NCI-H2227 (cell line): ENCODE results near the gene PRPF19.

ENCODE experiments used
- DNase-seq: peaks from one replicate; lab custom pipeline; 2025; ENCODE audit not compliant: unreplicated experiment; lab: John Stamatoyannopoulos, UW

The PRPF19 gene

GRCh38 chr11:60906132-60906972 is at the start of gene PRPF19:
TSS of gene PRPF19 (minus strand) at chr11:60906585. CDS start at chr11:60906382, 203 bp downstream.
- peak; percentile 99 for DNase-seq

DNA sequence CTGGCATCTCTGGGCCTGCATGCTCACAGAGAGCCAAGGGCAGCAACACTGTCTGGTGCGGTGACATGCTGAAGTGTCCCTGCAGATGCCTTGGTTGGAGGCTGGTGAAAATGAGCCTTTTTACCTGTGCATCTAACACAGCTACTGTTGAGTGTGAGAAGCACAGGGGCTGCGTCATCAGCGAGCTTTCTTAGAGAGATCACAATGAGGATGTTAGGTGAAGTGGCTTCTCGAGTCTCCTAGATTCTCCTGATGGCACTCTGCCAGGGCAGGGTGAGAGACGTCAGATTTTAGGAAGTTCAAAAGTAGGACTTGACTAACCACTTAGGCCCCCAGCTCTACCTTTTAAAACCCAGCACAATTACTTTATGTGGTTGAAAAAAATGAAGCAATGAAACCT is 49.2 kb upstream of the PRPF19 start:
- no peak for DNase-seq

DNA sequence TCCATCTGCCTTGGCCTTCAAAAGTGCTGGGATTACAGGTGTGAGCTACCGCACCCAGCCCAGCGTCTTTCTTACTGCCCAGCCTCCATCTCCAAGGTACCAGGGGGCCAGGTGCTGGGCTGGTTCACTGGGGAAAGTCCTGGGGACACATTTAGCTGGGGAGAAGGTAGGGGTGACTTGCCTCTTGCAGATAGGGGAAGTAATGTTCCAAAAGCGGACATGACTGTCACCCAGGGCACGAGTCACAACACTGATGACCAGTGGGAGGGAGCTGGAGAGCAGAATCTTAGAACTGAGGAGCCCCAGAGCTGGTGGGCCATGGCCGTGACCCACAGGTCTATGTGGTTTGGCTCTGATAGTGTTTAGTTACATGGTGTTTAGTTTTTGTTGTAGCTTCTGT is 48.0 kb upstream of the PRPF19 start:
- no peak for DNase-seq

DNA sequence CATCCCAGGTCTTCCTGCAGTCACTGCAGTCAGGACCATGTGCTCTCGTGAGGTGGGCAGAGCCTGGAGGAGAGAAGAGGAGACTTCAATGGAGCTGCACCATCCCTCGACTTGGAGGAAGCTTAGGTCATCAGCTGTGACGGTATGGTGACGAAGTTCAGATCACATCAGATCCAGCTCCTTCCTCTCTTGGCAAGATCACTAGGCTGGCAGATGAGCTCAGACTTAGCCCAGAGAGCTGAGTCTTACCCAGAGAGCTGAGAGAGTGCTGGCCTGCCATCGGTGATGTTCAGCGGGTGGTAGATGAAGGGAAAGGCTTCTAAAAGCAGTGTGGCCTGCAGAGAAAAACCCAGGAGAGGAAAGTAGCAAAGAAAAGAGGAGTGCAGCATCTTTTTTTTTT is 47.4 kb upstream of the PRPF19 start:
- DNase-seq, result no peak

- no peak for DNase-seq
Observed at GRCh38 chr11:60952742-60953170, 46.4 kb upstream of the PRPF19 start.

DNA sequence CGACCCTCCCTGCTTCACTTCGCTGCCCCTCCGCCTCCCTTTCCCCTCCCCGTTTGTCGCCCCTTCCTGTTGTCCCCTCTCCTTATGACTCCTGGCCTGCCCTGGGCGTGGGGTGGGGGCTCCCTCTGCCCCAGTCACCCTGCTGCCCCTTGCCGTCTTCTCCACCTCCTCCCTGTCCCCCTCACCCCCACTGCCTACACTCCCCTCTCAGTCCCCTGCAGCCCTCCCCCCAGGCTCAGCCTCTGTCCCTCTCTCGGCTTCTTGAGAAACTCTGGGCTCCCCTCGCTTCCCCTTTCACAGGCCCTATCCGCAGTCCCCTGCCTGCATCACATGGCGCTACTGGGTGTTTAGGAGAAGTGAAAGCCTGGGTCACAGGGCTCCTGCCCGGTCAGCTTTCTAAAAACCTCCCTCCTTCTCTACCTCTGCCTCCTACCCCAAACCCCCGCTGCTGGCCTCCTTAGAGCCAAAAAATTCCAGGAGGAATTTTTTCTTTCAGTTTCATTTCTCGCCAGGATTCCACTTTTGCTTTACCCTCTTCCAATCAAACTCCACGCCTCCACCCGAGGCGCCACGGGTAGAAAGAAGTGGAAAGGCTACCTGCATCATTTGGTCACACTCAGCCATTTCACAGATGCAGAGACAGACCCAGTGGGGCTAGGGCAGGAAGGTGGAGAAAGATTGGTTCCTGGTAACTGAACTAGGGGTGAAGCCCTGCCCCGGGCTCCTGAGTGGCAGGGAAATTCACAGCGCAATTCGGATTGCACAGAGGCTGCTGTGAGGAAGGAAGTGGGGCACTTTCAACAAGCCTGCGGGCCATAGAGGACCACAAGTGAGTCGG is 45.7 kb upstream of the PRPF19 start, which contains the start of gene SLC15A3:
SLC15A3 (minus strand) TSS at position 273 of the 838 bp plus-strand sequence. CDS start 625 bp downstream, outside the sequence.
- no peak for DNase-seq

- no peak for DNase-seq
Observed at GRCh38 chr11:60951606-60951903, 45.2 kb upstream of the PRPF19 start.

DNA sequence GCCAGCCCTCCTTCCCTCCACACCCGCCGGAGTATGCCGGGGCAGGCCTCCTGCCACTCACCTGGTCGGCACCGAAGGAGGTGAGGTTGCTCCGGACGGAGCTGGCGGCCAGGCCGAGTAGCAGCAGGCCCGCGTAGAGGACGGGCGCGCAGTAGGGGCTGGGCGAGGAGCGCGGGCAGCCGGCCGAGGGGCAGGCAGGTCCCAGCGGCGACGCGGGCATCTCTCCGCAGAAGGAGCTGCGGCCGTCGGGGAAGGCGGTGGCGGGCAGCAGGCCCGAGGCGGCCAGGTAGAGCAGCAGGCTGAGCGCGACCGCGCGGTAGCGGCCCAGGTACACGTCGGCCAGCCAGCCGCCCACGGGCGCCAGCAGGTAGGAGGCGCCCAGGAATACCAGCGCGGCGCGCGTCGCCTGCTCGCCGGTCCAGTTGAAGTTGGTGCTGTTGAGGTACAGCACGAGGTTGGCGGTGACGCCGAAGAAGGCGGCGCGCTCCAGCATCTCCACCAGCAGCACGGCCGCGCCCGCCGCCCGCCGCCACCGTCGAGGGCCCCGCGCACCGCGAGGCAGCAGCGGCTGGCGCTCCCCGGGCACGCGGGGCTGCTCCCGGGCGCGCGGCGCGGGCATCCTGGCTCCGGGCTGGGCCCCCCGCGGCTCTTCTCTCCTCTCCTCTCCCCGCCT is 44.7 kb upstream of the PRPF19 start:
- DNase-seq, result no peak

DNA sequence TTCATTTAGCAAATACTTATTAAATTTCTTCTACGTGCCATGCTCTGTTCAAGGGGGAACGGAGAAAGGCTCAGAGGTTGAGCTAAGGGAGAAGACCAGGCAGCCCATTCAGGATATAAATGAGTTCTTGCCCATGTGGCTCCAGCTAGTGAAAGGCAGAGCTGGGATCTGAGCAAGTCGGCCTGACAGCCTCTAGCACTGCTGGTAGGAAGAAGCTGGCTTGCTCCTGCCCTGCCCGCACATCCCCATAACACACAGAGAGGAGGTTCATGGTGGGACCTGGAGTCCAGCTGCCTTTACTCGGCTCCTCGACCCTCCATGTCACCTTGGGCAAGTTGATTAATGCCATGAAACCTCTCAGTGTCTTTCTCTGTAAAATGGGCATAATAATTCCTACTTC is 43.6 kb upstream of the PRPF19 start:
- no peak for DNase-seq

DNA sequence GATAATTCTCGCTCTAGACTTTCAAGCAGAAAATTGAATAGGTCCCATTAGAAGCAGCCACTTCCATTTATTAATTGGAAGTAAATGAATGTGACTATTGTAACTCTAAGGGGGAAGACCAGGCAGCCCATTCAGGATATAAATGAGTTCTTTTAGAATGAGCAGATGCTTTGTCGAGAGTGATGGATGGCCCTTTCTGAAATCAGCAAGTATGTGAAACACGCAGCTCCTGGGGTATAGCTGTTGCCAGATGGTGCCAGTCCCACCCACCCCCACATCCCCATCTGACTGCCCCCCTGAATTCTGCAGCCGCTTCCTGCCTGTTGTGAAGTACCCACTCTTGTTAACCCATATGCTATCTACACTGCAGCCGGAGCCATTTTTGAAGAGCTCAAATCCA is 41.9 kb upstream of the PRPF19 start:
- no peak for DNase-seq

- DNase-seq, result no peak
Observed at GRCh38 chr11:60947700-60948099, 41.3 kb upstream of the PRPF19 start.

DNA sequence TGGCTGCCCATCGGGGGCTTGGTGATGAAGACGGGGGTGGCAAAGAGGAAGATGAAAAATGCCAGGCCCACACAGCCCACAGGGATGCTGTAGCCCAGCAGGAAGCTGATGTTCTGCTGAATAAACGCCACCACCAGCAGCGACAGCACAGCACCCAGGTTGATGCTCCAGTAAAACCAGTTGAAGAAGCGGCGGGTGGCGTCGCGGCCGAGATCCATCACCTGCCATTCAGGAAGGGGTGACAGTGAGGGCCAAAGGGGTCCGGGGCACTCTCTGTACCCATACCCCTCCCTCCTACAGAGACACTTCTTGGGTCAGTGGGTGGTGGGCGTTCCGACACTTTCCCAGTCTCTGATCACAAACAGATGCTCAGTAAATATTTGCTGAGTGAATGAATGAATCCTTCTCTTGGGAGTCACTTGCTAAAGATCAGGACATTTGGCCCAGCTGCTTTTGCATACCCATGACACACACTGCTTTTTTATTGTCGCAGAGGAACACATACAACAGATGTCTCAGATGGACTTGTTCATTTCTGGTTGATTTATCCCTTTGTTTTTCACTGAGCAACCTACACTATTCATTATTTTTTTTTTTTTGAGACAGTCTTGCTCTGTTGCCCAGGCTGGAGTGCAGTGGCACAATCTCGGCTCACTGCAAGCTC is 40.3 kb upstream of the PRPF19 start:
- DNase-seq, result no peak

GRCh38 chr11:60945295-60945667 is 38.9 kb upstream of the PRPF19 start:
- no peak for DNase-seq

DNA sequence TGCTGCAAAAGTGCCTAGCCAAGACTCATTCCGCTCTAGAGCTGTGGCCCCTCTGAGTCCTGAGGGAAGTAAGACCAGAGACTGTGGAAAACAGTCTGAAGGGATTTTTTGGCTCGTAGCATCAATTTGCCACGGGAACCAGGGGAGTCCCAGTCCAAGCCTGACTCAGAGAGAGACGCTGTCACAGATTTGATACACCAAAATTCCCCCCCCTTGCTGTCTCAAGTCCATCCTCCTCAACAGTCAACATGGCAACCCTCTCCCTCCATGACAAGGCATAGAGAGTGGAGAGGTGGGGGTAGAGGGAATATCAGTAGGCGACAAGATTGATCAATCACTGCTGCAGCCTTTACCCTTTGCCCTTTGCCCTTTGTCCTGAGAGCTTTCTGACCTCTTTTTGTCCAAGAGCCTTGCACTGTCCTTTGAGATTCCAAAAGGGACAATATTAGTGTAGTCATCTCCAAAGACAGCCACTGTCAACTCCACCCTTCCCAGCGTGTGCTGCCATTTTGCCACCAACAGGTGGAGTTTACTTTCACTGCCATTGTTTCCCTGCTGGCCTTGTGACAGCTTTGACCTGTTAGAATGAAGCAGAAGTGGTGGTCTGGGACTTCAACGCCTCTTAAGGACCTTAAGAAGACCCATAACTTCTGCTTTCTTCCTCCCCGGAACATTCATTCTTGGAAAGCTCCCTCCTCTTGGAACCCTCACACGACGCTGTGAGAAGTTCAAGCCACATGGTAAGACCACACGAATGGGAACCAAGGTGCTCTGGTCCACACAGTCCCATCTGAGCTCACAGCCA is 38.3 kb upstream of the PRPF19 start:
- no peak for DNase-seq

GRCh38 chr11:60942970-60943565 is 36.7 kb upstream of the PRPF19 start:
- DNase-seq, result no peak

GRCh38 chr11:60942219-60942618 is 35.8 kb upstream of the PRPF19 start:
- no peak for DNase-seq

- DNase-seq, result no peak
Observed at GRCh38 chr11:60941371-60942119, 35.2 kb upstream of the PRPF19 start.

- no peak for DNase-seq
Observed at GRCh38 chr11:60939855-60940254, 33.5 kb upstream of the PRPF19 start.

DNA sequence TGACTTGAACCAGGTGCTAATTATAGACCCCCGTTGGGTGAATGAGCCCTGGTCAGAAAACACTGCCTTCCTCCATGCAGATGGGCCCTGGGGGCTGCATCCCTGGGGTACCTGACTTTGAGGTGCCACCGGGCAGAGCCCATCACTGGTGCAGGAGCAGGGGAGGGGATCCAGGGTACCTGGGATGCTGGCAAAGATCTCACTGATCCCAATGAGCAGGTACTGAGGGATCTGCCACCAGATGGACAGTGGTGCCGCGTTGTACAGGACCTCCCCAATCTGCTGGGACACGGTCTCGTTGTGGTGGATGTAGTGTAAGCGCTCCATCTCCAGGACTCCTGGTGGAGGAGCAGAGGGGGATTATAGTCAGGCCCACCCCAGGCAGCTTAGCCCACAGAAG is 32.9 kb upstream of the PRPF19 start:
- DNase-seq, result no peak
